ENCODE data around the gene DEF6. TPM values are rescaled to one million over a fixed set of nuclear protein-coding genes. Genes with fewer than 3 reads are reported as not detected.

The DEF6 gene
- total RNA-seq, 1 experiment from 2014 or later, result 0.59 TPM

DNA sequence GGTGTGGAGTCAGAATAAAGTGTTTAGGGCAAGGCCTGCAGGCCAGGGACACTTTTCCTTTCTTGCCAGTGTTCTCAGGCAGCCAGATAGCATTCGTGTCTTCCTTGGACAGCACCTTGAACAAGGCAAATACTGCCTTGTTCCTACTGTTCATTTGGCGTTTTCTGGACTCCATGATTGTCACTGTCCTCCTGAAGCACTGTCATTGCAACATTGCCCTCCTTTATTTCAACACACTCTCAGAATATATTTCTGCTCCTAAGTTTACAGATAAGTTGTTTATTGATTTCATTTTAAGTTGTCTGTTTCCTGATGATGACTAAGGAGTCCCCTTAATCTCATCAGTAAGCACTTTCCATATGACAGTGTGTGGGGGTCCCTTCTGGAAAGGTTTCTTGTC, 15.1 kb upstream of the DEF6 start:
- Histone ChIP-seq H3K27ac (ENCODE audit: low read length) (no peak overlapping the region), H3K4me3 (ENCODE audit: low read depth in 2 of 2, low read length in 2 of 2) (no peak overlapping the region), H3K36me3 (ENCODE audit: control insufficient read depth, insufficient read depth, low read length) (peaks cover 4% of the 10 kb centered on the region; the same call in 1 of the 2 replicates), H3K4me1 (ENCODE audit: control insufficient read depth, insufficient read depth, low read length) (no peaks in the 10 kb centered on the region), H3K9me3 (ENCODE audit: control insufficient read depth, insufficient read depth, low read depth, low read length) (no peaks in the 10 kb centered on the region), H3K27me3 (ENCODE audit: control insufficient read depth, insufficient read depth, low read length) (no peaks in the 10 kb centered on the region)
- ChIA-PET CTCF (interaction anchor here (0.7 kb wide), 1 partner anchor 96 kb away, joined by 3 read pairs; no protein-coding TSS in a partner anchor), POLR2A (no interaction called here)
- TF ChIP-seq TCF7L2 (IDR thresholded peaks at IDR 0.05; ENCODE audit: low read depth, low read length), result no peak
- no peak for TF ChIP-seq SIN3A (IDR thresholded peaks at IDR 0.05; ENCODE audit: borderline replicate concordance, insufficient read depth, low read depth, low read length)
- TF ChIP-seq, protein P1, sequence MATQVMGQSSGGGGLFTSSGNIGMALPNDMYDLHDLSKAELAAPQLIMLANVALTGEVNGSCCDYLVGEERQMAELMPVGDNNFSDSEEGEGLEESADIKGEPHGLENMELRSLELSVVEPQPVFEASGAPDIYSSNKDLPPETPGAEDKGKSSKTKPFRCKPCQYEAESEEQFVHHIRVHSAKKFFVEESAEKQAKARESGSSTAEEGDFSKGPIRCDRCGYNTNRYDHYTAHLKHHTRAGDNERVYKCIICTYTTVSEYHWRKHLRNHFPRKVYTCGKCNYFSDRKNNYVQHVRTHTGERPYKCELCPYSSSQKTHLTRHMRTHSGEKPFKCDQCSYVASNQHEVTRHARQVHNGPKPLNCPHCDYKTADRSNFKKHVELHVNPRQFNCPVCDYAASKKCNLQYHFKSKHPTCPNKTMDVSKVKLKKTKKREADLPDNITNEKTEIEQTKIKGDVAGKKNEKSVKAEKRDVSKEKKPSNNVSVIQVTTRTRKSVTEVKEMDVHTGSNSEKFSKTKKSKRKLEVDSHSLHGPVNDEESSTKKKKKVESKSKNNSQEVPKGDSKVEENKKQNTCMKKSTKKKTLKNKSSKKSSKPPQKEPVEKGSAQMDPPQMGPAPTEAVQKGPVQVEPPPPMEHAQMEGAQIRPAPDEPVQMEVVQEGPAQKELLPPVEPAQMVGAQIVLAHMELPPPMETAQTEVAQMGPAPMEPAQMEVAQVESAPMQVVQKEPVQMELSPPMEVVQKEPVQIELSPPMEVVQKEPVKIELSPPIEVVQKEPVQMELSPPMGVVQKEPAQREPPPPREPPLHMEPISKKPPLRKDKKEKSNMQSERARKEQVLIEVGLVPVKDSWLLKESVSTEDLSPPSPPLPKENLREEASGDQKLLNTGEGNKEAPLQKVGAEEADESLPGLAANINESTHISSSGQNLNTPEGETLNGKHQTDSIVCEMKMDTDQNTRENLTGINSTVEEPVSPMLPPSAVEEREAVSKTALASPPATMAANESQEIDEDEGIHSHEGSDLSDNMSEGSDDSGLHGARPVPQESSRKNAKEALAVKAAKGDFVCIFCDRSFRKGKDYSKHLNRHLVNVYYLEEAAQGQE (IDR thresholded peaks at IDR 0.05; ENCODE audit: insufficient read depth in 1 of 2, low read depth in 2 of 2, low read length in 1 of 2), result no peak
- no peak for TF ChIP-seq POLR2AphosphoS5 (IDR thresholded peaks at IDR 0.05; ENCODE audit: low read depth, low read length)
- TF ChIP-seq, protein P2, sequence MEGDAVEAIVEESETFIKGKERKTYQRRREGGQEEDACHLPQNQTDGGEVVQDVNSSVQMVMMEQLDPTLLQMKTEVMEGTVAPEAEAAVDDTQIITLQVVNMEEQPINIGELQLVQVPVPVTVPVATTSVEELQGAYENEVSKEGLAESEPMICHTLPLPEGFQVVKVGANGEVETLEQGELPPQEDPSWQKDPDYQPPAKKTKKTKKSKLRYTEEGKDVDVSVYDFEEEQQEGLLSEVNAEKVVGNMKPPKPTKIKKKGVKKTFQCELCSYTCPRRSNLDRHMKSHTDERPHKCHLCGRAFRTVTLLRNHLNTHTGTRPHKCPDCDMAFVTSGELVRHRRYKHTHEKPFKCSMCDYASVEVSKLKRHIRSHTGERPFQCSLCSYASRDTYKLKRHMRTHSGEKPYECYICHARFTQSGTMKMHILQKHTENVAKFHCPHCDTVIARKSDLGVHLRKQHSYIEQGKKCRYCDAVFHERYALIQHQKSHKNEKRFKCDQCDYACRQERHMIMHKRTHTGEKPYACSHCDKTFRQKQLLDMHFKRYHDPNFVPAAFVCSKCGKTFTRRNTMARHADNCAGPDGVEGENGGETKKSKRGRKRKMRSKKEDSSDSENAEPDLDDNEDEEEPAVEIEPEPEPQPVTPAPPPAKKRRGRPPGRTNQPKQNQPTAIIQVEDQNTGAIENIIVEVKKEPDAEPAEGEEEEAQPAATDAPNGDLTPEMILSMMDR (IDR thresholded peaks at IDR 0.05), result no peak
- no peak for ATAC-seq
- intact Hi-C loops (cut with micrococcal nuclease; ENCODE audit: unreplicated experiment) (no loop called here), in situ Hi-C loops (cut with HindIII; ENCODE audit: low pct_unique_long_range_greater_than_20kb, low sequenced_read_pairs) (no loop called here)
- no TSS peak for BruUV-seq (replicated peaks)
- DNase-seq (ENCODE audit: low read depth, low spot score), result no peak

DNA sequence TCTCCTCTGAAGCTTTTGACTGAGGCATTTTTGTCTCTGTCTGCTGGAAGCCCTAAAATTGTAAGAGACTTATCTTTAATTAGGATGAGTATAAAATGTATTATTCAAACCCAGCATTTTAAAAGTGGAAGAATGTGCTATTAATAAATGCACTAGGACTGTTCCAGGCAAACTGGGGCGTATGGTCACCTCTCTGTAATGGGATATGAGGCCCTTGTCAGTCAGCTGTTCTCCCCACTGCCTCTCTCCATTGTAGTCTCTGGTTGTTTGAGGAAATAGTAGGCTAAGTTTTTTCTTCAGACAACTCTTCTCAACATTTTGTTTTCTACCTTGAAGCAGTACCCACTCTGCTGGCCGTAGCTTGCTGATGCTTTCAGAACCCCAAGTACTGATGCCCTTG, 14.3 kb upstream of the DEF6 start:
- Histone ChIP-seq H3K9me3 (ENCODE audit: control insufficient read depth, insufficient read depth, low read depth, low read length) (no peaks in the 10 kb centered on the region), H3K4me1 (ENCODE audit: control insufficient read depth, insufficient read depth, low read length) (no peaks in the 10 kb centered on the region), H3K27ac (ENCODE audit: low read length) (no peak overlapping the region), H3K36me3 (ENCODE audit: control insufficient read depth, insufficient read depth, low read length) (peaks cover 6% of the 10 kb centered on the region; the same call in 1 of the 2 replicates), H3K4me3 (ENCODE audit: low read depth in 2 of 2, low read length in 2 of 2) (no peak overlapping the region), H3K27me3 (ENCODE audit: control insufficient read depth, insufficient read depth, low read length) (no peaks in the 10 kb centered on the region)
- ATAC-seq, result no peak
- no peak for TF ChIP-seq TCF7L2 (IDR thresholded peaks at IDR 0.05; ENCODE audit: low read depth, low read length)
- TF ChIP-seq, protein P1 (IDR thresholded peaks at IDR 0.05; ENCODE audit: insufficient read depth in 1 of 2, low read depth in 2 of 2, low read length in 1 of 2), result no peak
- TF ChIP-seq POLR2AphosphoS5 (IDR thresholded peaks at IDR 0.05; ENCODE audit: low read depth, low read length), result no peak
- TF ChIP-seq, protein P2 (IDR thresholded peaks at IDR 0.05), result no peak
- no peak for TF ChIP-seq SIN3A (IDR thresholded peaks at IDR 0.05; ENCODE audit: borderline replicate concordance, insufficient read depth, low read depth, low read length)
- intact Hi-C loops (cut with micrococcal nuclease; ENCODE audit: unreplicated experiment), result no loop called here
- POLR2A ChIA-PET, result no interaction called here
- DNase-seq (ENCODE audit: low read depth, low spot score), result no peak
- BruUV-seq (replicated peaks), result no TSS peak
- in situ Hi-C loops (cut with HindIII; ENCODE audit: low pct_unique_long_range_greater_than_20kb, low sequenced_read_pairs), result no loop called here
- CTCF ChIA-PET, result no interaction called here

Data from Panc1 (cell line).